T-helper 2 cell (primary cell): ENCODE measurements around the gene PLEKHA7.
"Not testable (repeated sequence)": the region's sequence is repeated elsewhere in the genome, so short reads cannot be mapped to it uniquely, and the experiment has no call there.

Experiments
- DNase-seq, 5 experiments: peaks; one replicate each; pipeline versions ENCODE4 v3.0.0 to v3.0.0-alpha.2; 2012 to 2022

PLEKHA7 gene

DNA sequence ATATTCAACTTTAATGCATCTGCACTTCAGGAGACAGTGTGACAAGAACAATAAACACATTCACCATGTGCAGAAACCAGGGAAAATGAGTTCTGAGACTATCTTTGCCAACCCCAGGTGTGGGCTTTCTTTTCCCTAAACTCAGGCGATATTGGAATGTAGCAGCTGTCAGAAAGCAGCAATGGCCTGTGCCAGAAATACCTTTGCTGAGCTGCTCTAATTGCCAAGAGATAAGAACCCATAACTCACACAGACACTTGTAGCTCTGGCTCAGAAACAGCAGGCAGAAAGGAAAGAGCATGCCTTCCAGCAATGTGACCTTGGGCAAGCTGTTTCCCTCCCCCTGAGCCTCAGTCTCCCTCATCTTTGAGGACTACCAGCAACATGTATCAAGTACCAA, 77.6 kb downstream of the PLEKHA7 start:
- no peak for DNase-seq

- peak in 1 of 5 experiments; percentile 43 for DNase-seq
Measured at GRCh38 chr11:16935518-16936302, 78.5 kb downstream of the PLEKHA7 start.

DNA sequence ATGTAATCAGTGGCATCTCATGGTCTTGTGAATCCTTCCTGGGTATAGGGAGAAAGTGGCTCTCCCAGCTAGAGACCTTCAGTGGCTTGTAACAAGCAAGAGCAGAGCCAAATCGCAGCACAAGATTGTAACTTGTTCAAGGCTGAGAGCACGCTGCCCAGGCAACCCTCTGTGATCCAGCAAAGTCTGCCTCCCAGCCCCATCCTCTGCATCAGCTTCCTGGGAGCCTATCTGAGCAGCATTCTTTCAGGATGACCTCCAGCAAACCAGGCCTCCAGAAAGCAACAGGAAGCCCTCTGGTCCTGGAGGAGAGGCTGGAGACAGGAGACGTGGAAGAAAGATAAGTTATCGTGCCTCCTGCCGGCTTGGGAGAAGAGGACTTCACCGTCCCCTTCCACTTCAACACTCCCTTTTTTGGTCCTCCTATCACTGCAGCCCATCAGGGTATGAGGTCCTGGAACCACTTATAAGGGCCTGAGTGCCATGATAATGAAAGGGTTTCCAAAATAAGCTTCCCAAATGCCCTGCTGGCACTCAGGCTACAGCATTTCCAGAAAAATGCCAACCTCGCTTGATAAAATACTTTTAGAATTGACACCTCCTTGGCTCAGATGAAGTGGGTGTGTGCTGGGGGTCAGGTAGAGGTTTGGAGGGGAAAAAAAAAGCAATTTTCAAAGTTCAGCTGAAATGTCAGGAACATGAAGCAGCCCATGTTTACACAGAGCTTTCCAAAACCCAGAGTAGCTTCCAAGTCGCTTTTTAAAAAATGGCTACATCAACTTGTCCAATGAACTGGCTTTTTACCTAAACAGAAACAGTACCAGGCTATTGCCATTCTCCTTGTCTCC, 80.2 kb downstream of the PLEKHA7 start:
- DNase-seq = no peak

GRCh38 chr11:16933291-16933690, 80.9 kb downstream of the PLEKHA7 start:
- no peak for DNase-seq

- no peak for DNase-seq
Measured at GRCh38 chr11:16928044-16928443, 86.2 kb downstream of the PLEKHA7 start.

DNA sequence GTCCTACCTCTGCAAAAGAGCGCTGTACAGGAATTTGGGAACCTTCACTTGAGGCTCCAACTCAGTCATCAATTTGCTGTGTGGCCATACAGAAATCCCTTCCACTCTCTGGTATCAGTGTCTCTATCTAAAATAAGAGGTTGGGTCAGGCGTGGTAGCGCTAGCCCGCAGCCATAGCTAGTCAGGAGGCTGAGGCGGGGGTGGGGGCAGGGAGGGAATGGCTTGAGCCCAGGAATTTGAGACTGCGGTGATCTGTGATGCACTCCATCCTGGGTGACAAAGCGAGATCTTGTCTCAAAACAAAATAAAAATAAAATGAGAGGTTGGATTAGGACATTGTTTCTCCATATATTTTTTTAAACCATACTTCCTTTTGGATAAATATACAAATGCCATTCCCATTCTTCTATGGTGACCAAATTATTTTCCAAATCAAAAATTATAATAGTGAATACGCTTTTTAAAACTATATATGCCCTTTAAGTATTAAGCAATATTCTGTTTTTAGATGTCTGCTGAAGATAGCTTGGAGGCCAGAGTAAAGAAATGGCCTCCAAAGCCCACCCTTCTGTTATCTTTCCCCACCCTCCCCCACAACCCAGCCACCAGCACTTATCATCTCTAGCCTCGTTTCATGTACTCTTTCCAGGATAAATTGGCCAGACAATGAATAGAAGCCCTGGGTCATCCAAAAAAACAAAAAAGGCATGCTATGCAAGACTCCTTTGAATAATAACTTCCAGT, 87.2 kb downstream of the PLEKHA7 start:
- DNase-seq = no peak

DNA sequence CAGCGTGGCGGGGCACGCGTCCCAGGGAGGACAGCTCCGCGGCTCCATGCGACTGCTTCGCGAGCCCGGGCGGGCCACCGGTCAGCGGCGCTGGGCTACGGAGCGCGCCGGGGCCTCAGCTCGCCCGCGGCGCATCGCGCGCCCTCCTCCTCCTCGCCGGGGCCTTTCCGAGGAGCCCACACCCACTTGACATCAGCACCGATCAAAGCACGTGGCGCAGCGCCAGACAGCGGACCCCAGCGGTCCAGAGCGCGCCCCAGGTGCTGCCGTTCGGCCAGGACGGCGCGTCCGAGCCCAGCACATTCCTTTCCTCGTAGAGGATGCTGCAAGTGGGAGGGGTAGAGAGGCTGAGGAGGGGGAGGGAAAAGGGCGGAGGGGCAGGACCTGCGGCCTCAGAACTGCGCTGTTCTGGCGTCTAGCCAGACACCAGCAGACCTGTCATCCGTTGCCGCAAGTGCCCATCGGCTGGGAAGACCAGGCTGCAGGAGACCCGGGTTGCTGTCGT, 88.6 kb downstream of the PLEKHA7 start:
- peak in 2 of 5 experiments; percentile 7 to 19 for DNase-seq

DNA sequence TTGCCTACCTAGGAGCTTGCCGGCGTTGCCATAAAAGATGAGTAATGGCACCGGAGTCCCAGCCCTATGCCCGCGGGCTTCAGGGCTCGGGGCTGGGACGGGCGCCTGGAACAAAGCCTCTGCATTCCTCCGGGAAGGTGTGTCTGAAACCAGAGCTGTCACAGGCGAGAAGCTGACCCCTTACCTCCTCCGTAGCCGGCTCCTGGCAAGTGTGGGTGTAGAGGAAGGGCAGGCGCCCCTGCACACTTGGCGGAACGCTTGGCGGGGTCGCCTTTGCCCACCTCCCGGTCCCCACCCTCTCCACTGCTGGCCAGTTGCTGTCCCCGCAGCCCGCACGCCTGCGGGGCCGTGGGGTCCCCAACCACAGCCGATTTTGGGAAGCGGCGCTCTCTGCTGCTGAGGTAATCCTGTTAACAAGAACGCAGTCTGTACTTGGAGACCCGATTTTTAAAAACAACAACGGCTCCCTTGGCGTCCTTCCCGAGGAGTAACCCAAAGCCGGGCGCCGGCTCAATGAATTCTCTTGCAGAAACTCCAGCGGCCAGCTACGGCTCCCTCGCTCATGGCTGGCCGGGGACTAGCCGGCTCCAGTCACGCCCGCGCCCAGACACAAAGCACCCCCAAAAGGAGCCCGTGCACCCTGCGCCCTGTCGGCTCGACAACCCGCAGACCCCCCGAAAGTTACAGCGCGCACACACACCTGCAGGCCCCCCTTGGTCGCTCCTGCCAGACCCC, 89.2 kb downstream of the PLEKHA7 start:
- DNase-seq = no peak

DNA sequence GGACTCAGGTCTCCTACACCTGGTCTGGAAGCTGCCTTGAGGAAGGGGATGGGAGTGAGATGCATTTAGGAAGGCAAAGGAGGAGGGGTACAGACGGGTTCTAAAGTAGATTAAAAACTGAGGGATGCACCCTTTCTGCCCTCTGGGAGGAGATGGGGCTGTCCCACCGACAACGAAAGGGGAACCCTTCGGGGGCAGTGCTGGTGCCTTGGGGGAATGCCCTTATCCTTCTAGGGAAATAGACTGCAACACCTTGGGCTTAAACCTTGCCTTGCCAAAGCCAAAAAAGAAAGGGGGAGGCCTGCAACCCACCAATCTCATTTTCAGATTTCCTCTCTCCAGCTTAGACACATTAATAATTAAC, 89.8 kb downstream of the PLEKHA7 start:
- DNase-seq = no peak

GRCh38 chr11:16923987-16924386, 90.2 kb downstream of the PLEKHA7 start:
- DNase-seq = no peak

DNA sequence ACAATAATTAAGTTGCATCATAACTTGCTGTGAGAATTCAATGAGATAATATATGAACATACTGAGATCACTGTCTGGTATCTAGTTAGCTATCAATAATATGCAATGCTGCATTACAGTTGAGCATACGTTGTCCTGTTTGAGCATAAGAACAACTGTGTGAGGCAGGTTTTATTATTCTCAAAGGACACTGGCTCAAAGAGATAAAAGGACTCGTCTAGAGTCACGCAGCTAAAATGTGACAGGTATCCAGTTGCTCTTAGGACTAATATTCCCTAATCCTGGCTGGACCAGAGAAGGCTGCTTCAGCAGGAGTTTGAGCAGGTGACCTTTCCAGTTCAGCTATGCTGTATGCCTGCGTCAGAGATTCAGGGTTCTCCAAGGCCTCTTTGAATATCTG, 92.5 kb downstream of the PLEKHA7 start:
- DNase-seq = no peak

GRCh38 chr11:16921019-16921418, 93.2 kb downstream of the PLEKHA7 start:
- DNase-seq = no peak

DNA sequence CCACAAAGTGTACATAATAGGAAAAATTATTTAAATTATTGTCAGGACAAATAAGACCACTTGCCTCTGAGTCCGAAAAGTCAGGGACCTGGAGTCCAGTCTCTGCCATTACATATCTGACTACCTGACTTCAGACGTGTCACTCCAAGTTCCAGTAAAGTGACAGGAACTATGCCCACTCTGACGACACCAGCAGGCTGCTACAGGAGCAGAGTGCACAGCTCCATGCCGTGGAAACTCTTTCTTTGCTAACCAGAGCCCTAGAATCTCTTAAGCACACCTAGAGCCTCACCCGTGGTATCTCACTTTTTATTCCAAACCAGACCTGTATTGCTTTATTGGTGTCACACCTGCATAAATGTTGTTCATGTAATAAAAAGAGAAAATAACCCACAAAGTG, 93.7 kb downstream of the PLEKHA7 start:
- DNase-seq = no peak

GRCh38 chr11:16918543-16919182, 95.6 kb downstream of the PLEKHA7 start:
- DNase-seq = not testable (repeated sequence)

DNA sequence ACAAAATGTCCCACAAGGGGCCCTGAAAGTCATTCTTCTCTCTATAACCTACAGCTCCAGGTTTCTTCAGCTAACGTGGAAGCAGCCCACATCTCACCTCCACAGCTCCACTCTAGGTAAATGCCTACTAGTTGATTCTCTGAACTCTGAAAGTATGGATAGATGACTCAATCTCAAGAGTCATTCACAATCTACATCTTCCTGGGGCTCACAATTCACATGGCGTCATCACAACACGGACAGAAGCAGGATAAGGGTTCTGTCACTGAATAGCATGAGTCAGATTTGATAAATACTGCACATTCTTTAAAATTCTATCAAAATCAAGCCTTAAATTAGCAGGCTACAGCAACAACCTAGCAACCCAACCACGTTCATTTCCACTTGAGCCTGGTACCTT, 96.3 kb downstream of the PLEKHA7 start:
- DNase-seq = no peak

GRCh38 chr11:16912692-16913111, 101.5 kb downstream of the PLEKHA7 start:
- DNase-seq = no peak

- DNase-seq = peak in 1 of 5 experiments; percentile 30
Measured at GRCh38 chr11:16911658-16912057, 102.6 kb downstream of the PLEKHA7 start.

- DNase-seq = no peak
Measured at GRCh38 chr11:16911186-16911585, 103.0 kb downstream of the PLEKHA7 start.

DNA sequence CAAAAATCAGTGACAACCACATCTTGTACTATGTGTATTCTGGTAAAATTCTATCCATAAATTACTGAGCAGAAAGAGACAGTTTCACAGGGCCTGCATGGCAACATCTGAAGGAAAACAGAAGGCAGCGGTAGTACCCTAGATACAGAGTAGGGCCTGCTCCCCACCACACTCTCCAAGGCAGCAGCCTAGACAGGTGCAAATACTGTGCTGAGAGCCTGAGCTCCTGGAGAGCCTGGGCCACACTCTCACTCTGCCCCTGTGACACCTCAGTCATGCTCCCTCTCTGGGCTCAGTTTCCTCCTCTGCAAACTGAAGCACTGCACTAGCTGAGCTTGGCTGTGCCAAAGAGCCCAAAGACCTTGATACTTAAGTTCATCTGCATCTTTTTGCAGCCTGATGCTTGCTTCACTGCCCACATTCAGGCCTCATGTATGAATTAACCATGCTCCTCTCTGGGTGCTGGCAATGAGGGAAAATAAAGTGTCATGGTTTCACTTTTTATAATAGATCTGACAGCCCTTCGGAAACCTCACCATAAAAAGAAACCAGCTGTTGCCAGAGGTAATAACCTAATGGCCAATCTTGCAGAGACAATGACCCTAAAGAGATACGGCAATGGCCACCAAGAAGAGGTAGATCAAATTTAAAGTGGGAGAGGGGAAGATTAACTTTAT, 104.7 kb downstream of the PLEKHA7 start:
- peak in 1 of 5 experiments; percentile 48 for DNase-seq

DNA sequence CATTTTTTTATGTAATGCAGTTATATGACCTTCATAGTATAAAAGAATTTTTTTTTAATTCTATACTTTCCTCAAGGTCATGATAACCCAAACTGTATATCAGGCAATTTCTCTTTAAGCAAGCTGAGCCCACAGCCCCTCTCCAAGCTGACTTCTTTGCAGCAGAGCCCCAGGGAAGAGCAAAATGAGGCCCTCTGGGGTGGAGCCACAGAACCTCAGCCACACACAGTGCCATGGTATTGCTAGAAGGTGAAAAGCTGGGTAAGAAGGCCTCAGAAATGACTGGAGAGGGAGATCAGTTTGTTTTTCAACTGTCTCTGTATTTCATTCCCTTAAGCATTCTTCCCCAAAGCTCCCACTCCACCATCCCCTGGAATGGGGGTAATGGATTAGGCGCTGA, 108.8 kb downstream of the PLEKHA7 start:
- DNase-seq = no peak

- DNase-seq = not testable (repeated sequence)
Measured at GRCh38 chr11:16904761-16905160, 109.5 kb downstream of the PLEKHA7 start.
